HCT116 (cell line): Measurements from ENCODE around the gene CTTNBP2.

Experiments
- CBX3 ChIP-seq: IDR thresholded peaks from 2 replicates; pipeline ENCODE4 v1.6.1; 2012; ENCODE audit warnings: low read depth
- CEBPB ChIP-seq: IDR thresholded peaks from 2 replicates; pipeline ENCODE4 v1.6.1; 2012; ENCODE audit warnings: low read depth
- CTCF ChIP-seq, 3 experiments: fragments of 200-600 bp in 1 of 3; sonication (generic) in 1 of 3; IDR thresholded peaks in 2 of 3; conservative IDR thresholded peaks in 1 of 3; 2 replicates each; pipeline ENCODE4 v1.5.1; 2012 to 2017; ENCODE audit warnings: low read depth in 2 of 3, low read length in 2 of 3, antibody characterized with exemption in 1 of 3, borderline replicate concordance in 1 of 3, control low read depth in 1 of 3, mild to moderate bottlenecking in 1 of 3, mixed read lengths in 1 of 3, mixed run types in 1 of 3, moderate library complexity in 1 of 3; ENCODE audit not compliant: insufficient read depth in 1 of 3
- EZH2 ChIP-seq: fragments of 200-600 bp; sonication (generic); IDR thresholded peaks from 2 replicates; pipeline ENCODE4 v1.6.1; 2017; ENCODE audit warnings: antibody characterized with exemption, mixed run types
- EZH2phosphoT487 ChIP-seq: fragments of 200-600 bp; IDR thresholded peaks from 2 replicates; pipeline ENCODE4 v1.6.1; 2018; ENCODE audit warnings: antibody characterized with exemption, borderline replicate concordance
- JUND ChIP-seq: IDR thresholded peaks from 2 replicates; pipeline ENCODE4 v1.6.1; 2012
- POLR2A ChIP-seq: IDR thresholded peaks from 2 replicates; pipeline ENCODE4 v1.7.0; 2011; ENCODE audit warnings: borderline replicate concordance; ENCODE audit not compliant: insufficient read depth, insufficient read length; ENCODE audit errors: extremely low read depth
- POLR2AphosphoS5 ChIP-seq: IDR thresholded peaks from 2 replicates; pipeline ENCODE4 v1.6.1; 2011; ENCODE audit warnings: mild to moderate bottlenecking, low read depth, low read length, moderate library complexity
- RAD21 ChIP-seq: IDR thresholded peaks from 2 replicates; pipeline ENCODE4 v1.6.1; 2012; ENCODE audit warnings: low read depth, mild to moderate bottlenecking
- SIN3A ChIP-seq: IDR thresholded peaks from 2 replicates; pipeline ENCODE4 v1.6.1; 2012; ENCODE audit warnings: low read depth
- YY1 ChIP-seq: IDR thresholded peaks from 2 replicates; pipeline ENCODE4 v1.6.1; 2011; ENCODE audit warnings: low read length, low read depth, moderate library complexity, mild to moderate bottlenecking; ENCODE audit not compliant: insufficient replicate concordance; ENCODE audit errors: extremely low read depth
- ZBTB33 ChIP-seq: IDR thresholded peaks from 2 replicates; pipeline ENCODE4 v1.6.1; 2011; ENCODE audit warnings: mild to moderate bottlenecking, low read length, moderate library complexity; ENCODE audit not compliant: insufficient replicate concordance; ENCODE audit errors: extremely low read depth
- ZFX ChIP-seq: fragments of 450-650 bp; IDR thresholded peaks from 2 replicates; pipeline ENCODE4 v1.6.1; 2017
- TF ChIP-seq, protein P1 (sequence below): IDR thresholded peaks from 2 replicates; pipeline ENCODE4 v1.6.1; 2012

DNA sequence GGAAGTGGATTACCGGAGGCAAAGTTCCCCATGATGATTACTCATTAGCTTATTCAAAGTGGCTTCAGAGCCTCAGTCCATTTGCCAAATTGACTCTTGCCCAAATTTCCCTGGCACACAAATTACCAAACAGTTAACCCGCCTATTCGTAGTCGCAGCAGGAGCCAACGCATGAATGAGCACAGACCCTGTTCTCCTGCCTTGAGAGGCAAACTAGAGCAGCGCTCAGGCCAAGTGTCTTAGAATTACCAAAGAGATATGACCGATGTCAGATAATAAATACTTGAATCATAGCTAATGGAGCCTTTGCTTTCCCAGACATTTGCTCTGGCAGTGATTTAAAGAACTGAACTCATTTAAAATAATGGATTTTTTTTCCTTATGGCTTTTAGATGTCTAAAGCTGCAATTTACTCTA, 64.9 kb downstream of the CTTNBP2 start:
- TF ChIP-seq CTCF (IDR thresholded peaks at IDR 0.05 in 2 of 3, conservative IDR thresholded peaks at IDR 0.05 in 1 of 3; ENCODE audit: borderline replicate concordance in 1 of 3, insufficient read depth in 1 of 3, low read depth in 2 of 3, low read length in 2 of 3) (no peak), EZH2 (no peak), CBX3 (no peak), POLR2AphosphoS5 (no peak), ZBTB33 (no peak), CEBPB (no peak), ZFX (no peak), YY1 (no peak), EZH2phosphoT487 (no peak), RAD21 (no peak), POLR2A (no peak), SIN3A (no peak), JUND (no peak)
- TF ChIP-seq, protein P1, sequence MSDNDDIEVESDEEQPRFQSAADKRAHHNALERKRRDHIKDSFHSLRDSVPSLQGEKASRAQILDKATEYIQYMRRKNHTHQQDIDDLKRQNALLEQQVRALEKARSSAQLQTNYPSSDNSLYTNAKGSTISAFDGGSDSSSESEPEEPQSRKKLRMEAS = no peak
